Measurements from ENCODE around the gene ACLY.

GRCh38 chr17:41920580-41920955 is 1.8 kb upstream of the ACLY start:
- no peak for TF ChIP-seq CTCF (conservative IDR thresholded peaks at IDR 0.05; ENCODE audit: low read length)
- no peak for TF ChIP-seq EZH2phosphoT487 (IDR thresholded peaks at IDR 0.05; ENCODE audit: borderline replicate concordance, low read depth, low read length)
